SK-N-SH (cell line): Measurements from ENCODE around the gene ANKRD11.

Source experiments
- CHD2 ChIP-seq: fragments of 150-350 bp; IDR thresholded peaks from 2 replicates; pipeline ENCODE4 v1.6.1; 2018; ENCODE audit warnings: low read length; ENCODE audit not compliant: partially characterized antibody
- CTCF ChIP-seq: fragments of 200-600 bp; sonication (generic); IDR thresholded peaks from 2 replicates; pipeline ENCODE4 v1.6.1; 2017; ENCODE audit warnings: antibody characterized with exemption, mild to moderate bottlenecking, moderate library complexity
- EZH2phosphoT487 ChIP-seq: fragments of 200-600 bp; sonication (generic); IDR thresholded peaks from 2 replicates; pipeline ENCODE4 v1.6.1; 2017; ENCODE audit warnings: low read depth, mixed run types, mild to moderate bottlenecking, antibody characterized with exemption, moderate library complexity, borderline replicate concordance
- FOSL2 ChIP-seq: IDR thresholded peaks from 2 replicates; pipeline ENCODE4 v1.4.0; 2012; ENCODE audit warnings: low read depth, mild to moderate bottlenecking, moderate library complexity, borderline replicate concordance
- IRF3 ChIP-seq: fragments of 150-350 bp; IDR thresholded peaks from 2 replicates; pipeline ENCODE4 v1.6.1; 2016; ENCODE audit warnings: mild to moderate bottlenecking, low read depth, low read length
- MAX ChIP-seq: IDR thresholded peaks from 2 replicates; pipeline ENCODE4 v1.4.0; 2012; ENCODE audit warnings: low read depth
- MXI1 ChIP-seq: IDR thresholded peaks from 2 replicates; pipeline ENCODE4 v1.6.1; 2012; ENCODE audit warnings: mild to moderate bottlenecking, low read depth, low read length, improper control_type of control experiment
- NRF1 ChIP-seq: IDR thresholded peaks from 2 replicates; pipeline ENCODE4 v1.6.1; 2012; ENCODE audit warnings: low read depth, mild to moderate bottlenecking, low read length
- PBX3 ChIP-seq: IDR thresholded peaks from 2 replicates; pipeline ENCODE4; 2012
- TAF1 ChIP-seq: IDR thresholded peaks from 2 replicates; pipeline ENCODE4 v1.6.1; 2012; ENCODE audit warnings: low read depth, mild to moderate bottlenecking, low read length, moderate library complexity, borderline replicate concordance
- TEAD4 ChIP-seq: IDR thresholded peaks from 2 replicates; pipeline ENCODE4 v1.4.0; 2012; ENCODE audit warnings: mild to moderate bottlenecking, borderline replicate concordance; ENCODE audit not compliant: insufficient read depth
- USF1 ChIP-seq: IDR thresholded peaks from 2 replicates; pipeline ENCODE4 v1.4.0; 2012; ENCODE audit warnings: low read depth, borderline replicate concordance

GRCh38 chr16:89380681-89381080, 109.7 kb downstream of the ANKRD11 start:
- TF ChIP-seq EZH2phosphoT487, result no peak
- no peak for TF ChIP-seq MAX
- no peak for TF ChIP-seq TAF1
- no peak for TF ChIP-seq CTCF
- TF ChIP-seq TEAD4, result no peak
- TF ChIP-seq FOSL2, result no peak
- no peak for TF ChIP-seq CHD2
- TF ChIP-seq PBX3, result no peak
- no peak for TF ChIP-seq NRF1
- no peak for TF ChIP-seq IRF3
- no peak for TF ChIP-seq MXI1
- TF ChIP-seq USF1, result no peak
